HepG2 (cell line): Measurements from ENCODE around the gene TC2N. TPM values are rescaled to one million over a fixed set of nuclear protein-coding genes. Genes with fewer than 3 reads are reported as not detected.

Experiments
- CBFB ChIP-seq: sonication (generic); formaldehyde crosslinking; IDR thresholded peaks from 2 replicates; pipeline ENCODE4 v1.4.0; 2020; ENCODE audit warnings: missing genetic modification reagents
- ELF1 ChIP-seq: sonication (generic); formaldehyde crosslinking; IDR thresholded peaks from 2 replicates; pipeline ENCODE4 v1.4.0; 2020; ENCODE audit warnings: missing genetic modification reagents
- FOXO1 ChIP-seq: sonication (generic); formaldehyde crosslinking; IDR thresholded peaks from 2 replicates; pipeline ENCODE4 v1.4.0; 2020; ENCODE audit warnings: missing genetic modification reagents
- IRX3 ChIP-seq: sonication (generic); formaldehyde crosslinking; IDR thresholded peaks from 2 replicates; pipeline ENCODE4 v1.8.1; 2023; ENCODE audit warnings: mild to moderate bottlenecking, low read depth, missing genetic modification reagents, borderline replicate concordance
- JUNB ChIP-seq: sonication (generic); formaldehyde crosslinking; IDR thresholded peaks from 2 replicates; pipeline ENCODE4 v1.8.0; 2022; ENCODE audit warnings: missing genetic modification reagents, mild to moderate bottlenecking, borderline replicate concordance
- MTF1 ChIP-seq: sonication (generic); formaldehyde crosslinking; IDR thresholded peaks from 2 replicates; pipeline ENCODE4 v1.5.0; 2020; ENCODE audit warnings: missing genetic modification reagents
- PAXIP1 ChIP-seq: sonication (generic); formaldehyde crosslinking; conservative IDR thresholded peaks from 2 replicates; pipeline ENCODE4 v1.4.0; 2020; ENCODE audit warnings: mild to moderate bottlenecking, missing genetic modification reagents, moderate library complexity
- PLSCR1 ChIP-seq: sonication (generic); formaldehyde crosslinking; IDR thresholded peaks from 2 replicates; pipeline ENCODE4 v1.5.0; 2020; ENCODE audit warnings: missing genetic modification reagents, mild to moderate bottlenecking, borderline replicate concordance
- POGK ChIP-seq: sonication (generic); formaldehyde crosslinking; conservative IDR thresholded peaks from 2 replicates; pipeline ENCODE4 v1.8.0; 2022; ENCODE audit warnings: mild to moderate bottlenecking, moderate library complexity, missing genetic modification reagents
- RARG ChIP-seq: sonication (generic); formaldehyde crosslinking; IDR thresholded peaks from 2 replicates; pipeline ENCODE4 v1.4.0; 2020; ENCODE audit warnings: low read depth, mild to moderate bottlenecking, missing genetic modification reagents
- SAP130 ChIP-seq: IDR thresholded peaks from 2 replicates; pipeline ENCODE4 v1.6.1; 2016; ENCODE audit warnings: low read depth
- TBX3 ChIP-seq: fragments of 450-650 bp; IDR thresholded peaks from 2 replicates; pipeline ENCODE4 v1.6.1; 2017; ENCODE audit warnings: antibody characterized with exemption, mild to moderate bottlenecking, inconsistent platforms, borderline replicate concordance
- ZFY ChIP-seq: sonication (generic); formaldehyde crosslinking; IDR thresholded peaks from 2 replicates; pipeline ENCODE4 v1.4.0; 2020; ENCODE audit warnings: missing genetic modification reagents
- ZNF121 ChIP-seq: sonication (generic); formaldehyde crosslinking; IDR thresholded peaks from 2 replicates; pipeline ENCODE4 v1.5.0; 2020; ENCODE audit warnings: mild to moderate bottlenecking, missing genetic modification reagents
- ZNF207 ChIP-seq: fragments of 450-650 bp; IDR thresholded peaks from 2 replicates; pipeline ENCODE4 v1.6.1; 2016; ENCODE audit warnings: antibody characterized with exemption, borderline replicate concordance
- ZNF335 ChIP-seq: sonication (generic); formaldehyde crosslinking; IDR thresholded peaks from 2 replicates; pipeline ENCODE4 v1.4.0; 2020; ENCODE audit warnings: missing genetic modification reagents
- ZNF383 ChIP-seq: sonication (generic); formaldehyde crosslinking; IDR thresholded peaks from 2 replicates; pipeline ENCODE4 v1.4.0; 2020; ENCODE audit warnings: missing genetic modification reagents, mild to moderate bottlenecking, borderline replicate concordance
- ZNF766 ChIP-seq: sonication (generic); formaldehyde crosslinking; IDR thresholded peaks from 2 replicates; pipeline ENCODE4 v1.5.0; 2020; ENCODE audit warnings: missing genetic modification reagents, borderline replicate concordance
- ZSCAN5A ChIP-seq: sonication (generic); formaldehyde crosslinking; IDR thresholded peaks from 2 replicates; pipeline ENCODE4 v1.8.0; 2022; ENCODE audit warnings: mild to moderate bottlenecking, missing genetic modification reagents, borderline replicate concordance
- ZSCAN9 ChIP-seq: IDR thresholded peaks from 2 replicates; pipeline ENCODE4 v1.6.1; 2016; ENCODE audit warnings: borderline replicate concordance
- polyA plus RNA-seq, 8 experiments: library from polyadenylated mRNA; depleted of rRNA in 3 of 8; stranded (reverse) in 7 of 8; unstranded in 1 of 8; fragments of >200 nt; fragmentation: Illumina TruSeq in 4 of 8; extraction: Trizol in 4 of 8; gene quantifications; 2 replicates each; pipeline versions ENCODE4 v1.2.1 to v1.2.3, GENCODE V29; 2011 to 2016; ENCODE audit warnings: low read depth in 4 of 8, missing spikeins in 1 of 8, mixed read lengths in 1 of 8; ENCODE audit not compliant: insufficient read depth in 1 of 8
- total RNA-seq, 5 experiments: library from RNA; depleted of rRNA; stranded (reverse); fragments of >200 nt; fragmentation: Illumina TruSeq; extraction: Trizol; gene quantifications; 2 replicates each; pipeline ENCODE4 v1.2.3, GENCODE V29; 2016; ENCODE audit warnings: low read depth in 1 of 5

TC2N gene
- total and polyA plus RNA-seq, 2 of the 13 experiments (the other 11 are each of a cell fraction or from before 2014, with no cell fraction given): 0.03 TPM; not detected in 1

- TF ChIP-seq PLSCR1 (CRISPR knock-in tag) (no peak), ZFY (CRISPR knock-in tag) (no peak), RARG (no peak), CBFB (CRISPR knock-in tag) (no peak), MTF1 (CRISPR knock-in tag) (no peak), ZSCAN5A (CRISPR knock-in tag) (no peak), ZNF207 (no peak), TBX3 (no peak), PAXIP1 (peak; percentile 74), SAP130 (CRISPR knock-in tag) (no peak), ELF1 (CRISPR knock-in tag) (peak; percentile 25; the same call in 1 of the 2 replicates), IRX3 (CRISPR knock-in tag) (no peak), JUNB (CRISPR knock-in tag) (no peak), ZNF335 (CRISPR knock-in tag) (no peak), FOXO1 (CRISPR knock-in tag) (no peak), ZNF766 (CRISPR knock-in tag) (no peak), ZNF121 (CRISPR knock-in tag) (no peak), ZSCAN9 (CRISPR knock-in tag) (peak; percentile 89), POGK (CRISPR knock-in tag) (no peak), ZNF383 (CRISPR knock-in tag) (no peak)
Measured at GRCh38 chr14:91898372-91898771, 31.0 kb upstream of the TC2N start (continued).
